Measurements from ENCODE around the gene MYBPHL. TPM values are rescaled to one million over a fixed set of nuclear protein-coding genes. Genes with fewer than 3 reads are reported as not detected.

Gene MYBPHL
- polyA plus RNA-seq (ENCODE audit: insufficient read length in 10 of 10), result 1 to 10 TPM in 5 of 10 donors, under 1 TPM in 5; 0.40 to 1.9 (median 0.93) TPM
- long read RNA-seq, donor 1, result 0 reads
- long read RNA-seq, donor 2, result 0 reads
- long read RNA-seq, donor 3, result 0 reads
- long read RNA-seq, donor 4, result 0 reads
- long read RNA-seq, donor 5, result 0 reads
- long read RNA-seq, donor 6, result 0 reads
- long read RNA-seq, donor 7, result 0 reads
- long read RNA-seq, donor 8, result 0 reads
- long read RNA-seq, donor 9, result 0 reads

GRCh38 chr1:109306832-109307273 is at the start of gene MYBPHL:
Gene MYBPHL, minus strand, starts transcription at chr1:109307011. Its CDS starts 20 bp downstream, at chr1:109306991.
- DNase-seq, result no peak

GRCh38 chr1:109356505-109356904 is 49.7 kb upstream of the MYBPHL start:
- no peak for DNase-seq

GRCh38 chr1:109354929-109355328 is 48.1 kb upstream of the MYBPHL start:
- DNase-seq, result no peak

GRCh38 chr1:109351457-109351856 is 44.6 kb upstream of the MYBPHL start:
- no peak for DNase-seq

GRCh38 chr1:109350655-109351054 is 43.8 kb upstream of the MYBPHL start:
- DNase-seq, result no peak

GRCh38 chr1:109350182-109350581 is 43.4 kb upstream of the MYBPHL start:
- DNase-seq, result no peak

GRCh38 chr1:109347511-109347910 is 40.7 kb upstream of the MYBPHL start:
- no peak for DNase-seq

GRCh38 chr1:109341944-109342930 is 35.4 kb upstream of the MYBPHL start:
- peak in 1 of 3 donors; percentile 10 for DNase-seq

GRCh38 chr1:109338608-109339007 is 31.8 kb upstream of the MYBPHL start:
- DNase-seq, result no peak

- DNase-seq, result no peak
Observed at GRCh38 chr1:109338091-109338490, 31.3 kb upstream of the MYBPHL start.

- no peak for DNase-seq
Observed at GRCh38 chr1:109335091-109335490, 28.3 kb upstream of the MYBPHL start.

- DNase-seq, result no peak
Observed at GRCh38 chr1:109331113-109331512, 24.3 kb upstream of the MYBPHL start.

GRCh38 chr1:109327285-109327684 is 20.5 kb upstream of the MYBPHL start:
- no peak for DNase-seq

GRCh38 chr1:109322974-109323373 is 16.2 kb upstream of the MYBPHL start:
- DNase-seq, result no peak

GRCh38 chr1:109319114-109319513 is 12.3 kb upstream of the MYBPHL start:
- no peak for DNase-seq

- DNase-seq, result no peak
Observed at GRCh38 chr1:109316506-109316905, 9.7 kb upstream of the MYBPHL start.

GRCh38 chr1:109315288-109315687 is 8.5 kb upstream of the MYBPHL start:
- DNase-seq, result no peak

GRCh38 chr1:109314795-109315194 is 8.0 kb upstream of the MYBPHL start:
- DNase-seq, result no peak

- no peak for DNase-seq
Observed at GRCh38 chr1:109312978-109313775, 6.4 kb upstream of the MYBPHL start.

GRCh38 chr1:109312246-109312645 is 5.4 kb upstream of the MYBPHL start:
- no peak for DNase-seq

GRCh38 chr1:109309347-109309746 is 2.5 kb upstream of the MYBPHL start:
- DNase-seq, result no peak
